CD4-positive, alpha-beta T cell treated with Interleukin-2 at 100 ng/mL for 4 hours (primary cell): Measurements from ENCODE around the gene CABLES1.

Experiments used
- DNase-seq: peaks from one replicate; pipeline ENCODE4 v3.0.0-alpha.2; 2020; ENCODE audit warnings: low spot score

CABLES1 gene

DNA sequence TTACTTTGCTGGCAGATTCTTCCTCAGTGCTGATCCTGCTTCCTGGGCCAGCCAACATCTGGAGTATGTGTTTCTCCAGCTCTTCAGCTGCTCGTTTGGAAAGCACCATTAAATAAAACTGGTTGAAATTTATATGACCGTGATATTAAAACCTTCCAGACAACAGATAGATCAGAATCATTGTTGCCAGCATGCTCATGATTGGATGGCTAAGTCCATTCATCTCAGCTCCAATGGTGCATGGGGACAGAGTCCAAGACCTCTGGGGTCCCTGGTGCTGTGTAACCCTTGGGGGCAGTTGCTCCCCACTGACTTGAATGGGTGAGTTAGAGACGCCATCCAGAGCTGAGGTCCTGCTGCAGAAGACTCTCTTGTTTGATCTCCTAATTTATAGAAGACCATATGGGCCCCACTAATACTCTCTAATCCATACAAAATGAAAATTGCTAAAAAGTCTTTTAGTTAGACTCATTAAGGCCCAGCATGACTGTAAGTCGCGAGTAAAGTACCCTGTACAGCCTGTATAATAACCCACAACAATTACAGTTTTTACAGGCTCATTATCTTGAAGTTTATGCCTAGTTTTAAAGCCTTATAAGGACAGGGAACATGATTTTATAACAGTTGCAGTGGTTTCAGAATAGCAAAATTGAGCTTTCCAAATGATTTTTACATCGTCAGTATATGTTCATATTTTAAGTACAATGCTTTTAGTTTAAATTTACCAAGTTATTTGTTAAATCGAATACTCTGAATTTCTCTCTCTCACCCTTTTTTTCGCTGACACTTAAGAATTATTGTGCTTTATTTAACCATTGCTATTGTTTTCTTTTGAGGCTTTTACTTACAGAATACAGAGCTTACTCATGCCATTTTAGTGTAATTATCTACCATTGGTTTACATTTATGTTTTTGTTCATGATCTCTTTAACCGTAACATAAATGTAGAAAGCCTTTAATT is 60.0 kb downstream of the CABLES1 start:
- no peak for DNase-seq

GRCh38 chr18:23196119-23197007 is 61.1 kb downstream of the CABLES1 start:
- DNase-seq, result no peak

GRCh38 chr18:23198217-23198845 is 63.0 kb downstream of the CABLES1 start:
- DNase-seq, result no peak

GRCh38 chr18:23200756-23201155 is 65.5 kb downstream of the CABLES1 start:
- DNase-seq, result no peak

- no peak for DNase-seq
Measured at GRCh38 chr18:23201741-23202140, 66.5 kb downstream of the CABLES1 start.

DNA sequence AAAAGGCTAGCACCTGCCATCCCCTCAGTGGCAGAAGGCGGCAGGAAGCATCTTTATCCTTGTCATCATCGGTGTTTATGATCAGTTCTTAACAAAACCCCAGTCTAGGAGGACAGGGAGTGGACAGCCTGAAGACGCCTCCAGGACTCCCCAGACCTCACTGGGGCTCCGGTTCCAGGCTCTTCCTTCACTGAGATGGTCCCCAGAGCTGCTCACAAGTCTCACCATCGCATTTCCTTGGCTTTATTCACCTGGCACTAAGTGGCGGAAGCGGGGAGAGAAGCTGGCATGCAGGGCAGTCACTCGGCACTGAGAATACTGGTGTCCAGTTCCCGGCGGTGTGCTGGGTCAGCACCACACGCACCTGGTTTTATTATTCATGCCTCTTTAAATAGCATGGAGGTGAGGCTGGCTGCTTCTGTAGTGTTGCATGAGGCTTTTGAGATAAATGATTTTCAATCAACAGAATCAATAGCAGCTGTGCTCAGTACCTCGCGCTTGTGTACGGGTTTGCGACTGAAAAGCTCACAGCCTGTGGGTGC is 68.7 kb downstream of the CABLES1 start:
- DNase-seq, result no peak

- no peak for DNase-seq
Measured at GRCh38 chr18:23204589-23205235, 69.4 kb downstream of the CABLES1 start.

GRCh38 chr18:23205980-23206379 is 70.7 kb downstream of the CABLES1 start:
- no peak for DNase-seq

DNA sequence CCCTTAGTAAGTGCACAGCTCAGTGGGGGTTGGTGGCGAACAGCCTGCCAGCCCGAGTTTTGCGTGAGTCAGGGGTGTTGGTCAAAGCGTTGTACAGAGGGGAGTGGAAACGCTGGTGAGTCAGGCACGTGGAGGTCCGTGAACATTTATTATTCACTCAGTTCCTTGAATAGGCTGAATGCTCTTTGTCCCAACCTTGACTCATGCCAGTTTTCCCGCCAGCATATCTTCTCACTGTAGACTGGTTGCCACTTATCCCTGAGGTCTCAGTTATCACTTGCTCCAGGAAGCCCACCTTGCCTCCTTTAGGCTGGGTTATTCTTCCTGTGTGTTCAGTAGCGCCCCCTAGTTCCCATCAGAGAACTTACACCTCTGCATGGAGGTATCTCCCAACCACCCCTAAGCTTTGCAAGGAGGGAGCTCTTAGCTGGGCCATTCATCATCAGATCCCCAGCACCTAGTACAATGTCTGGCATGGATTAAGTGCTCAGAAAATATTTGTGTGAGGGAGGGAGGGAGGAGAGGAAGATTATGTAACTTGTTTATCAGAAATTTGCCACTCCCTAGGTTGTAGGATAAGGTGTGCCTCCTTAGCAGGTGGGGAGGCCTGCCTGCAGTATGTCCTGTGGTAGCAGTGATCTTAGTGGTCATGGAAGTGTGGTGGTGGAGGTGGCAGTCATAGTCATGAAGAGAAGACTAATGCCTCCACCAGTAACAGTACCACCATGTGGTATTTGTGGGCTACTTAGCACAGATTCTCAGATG is 72.1 kb downstream of the CABLES1 start:
- no peak for DNase-seq

DNA sequence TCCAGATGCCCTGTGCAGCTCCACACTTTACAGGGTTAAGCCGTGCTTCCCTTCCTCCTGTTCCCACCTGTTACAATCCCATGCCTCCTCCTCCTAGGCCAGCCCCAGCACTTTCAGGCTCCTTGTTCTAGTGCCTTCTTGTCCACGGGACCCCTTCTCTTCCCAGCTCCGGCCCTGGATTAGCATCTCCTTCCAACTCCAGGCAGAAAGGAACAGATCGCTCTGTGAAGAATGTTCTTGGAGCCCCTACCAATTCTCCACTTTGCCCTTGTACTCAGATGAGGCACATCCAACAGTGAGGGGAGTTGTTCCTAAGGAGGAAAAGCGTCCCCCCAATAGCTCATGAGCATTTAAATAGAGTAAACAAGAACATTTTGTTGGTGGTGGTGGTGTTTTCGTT is 72.7 kb downstream of the CABLES1 start:
- DNase-seq, result no peak

GRCh38 chr18:23208600-23208999 is 73.3 kb downstream of the CABLES1 start:
- DNase-seq, result no peak

DNA sequence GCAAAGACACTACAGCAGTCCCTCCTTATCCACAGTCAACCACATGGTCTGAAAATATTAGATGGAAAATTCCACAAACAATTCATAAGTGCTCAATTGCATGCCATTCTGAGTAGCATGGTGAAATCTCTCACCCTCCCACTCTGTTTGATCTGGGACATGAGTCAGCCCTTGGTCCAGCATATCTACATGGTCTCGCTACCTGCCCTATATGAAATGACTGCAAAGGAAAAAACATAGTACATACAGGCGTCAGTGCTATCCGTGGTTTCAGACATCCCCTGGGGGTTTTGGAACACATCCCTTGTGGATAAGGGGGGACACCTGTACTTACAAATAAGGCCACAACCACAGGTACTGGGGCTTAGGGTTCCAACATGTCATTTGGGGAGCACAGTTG is 73.7 kb downstream of the CABLES1 start:
- no peak for DNase-seq

GRCh38 chr18:23209796-23210195 is 74.5 kb downstream of the CABLES1 start:
- no peak for DNase-seq

DNA sequence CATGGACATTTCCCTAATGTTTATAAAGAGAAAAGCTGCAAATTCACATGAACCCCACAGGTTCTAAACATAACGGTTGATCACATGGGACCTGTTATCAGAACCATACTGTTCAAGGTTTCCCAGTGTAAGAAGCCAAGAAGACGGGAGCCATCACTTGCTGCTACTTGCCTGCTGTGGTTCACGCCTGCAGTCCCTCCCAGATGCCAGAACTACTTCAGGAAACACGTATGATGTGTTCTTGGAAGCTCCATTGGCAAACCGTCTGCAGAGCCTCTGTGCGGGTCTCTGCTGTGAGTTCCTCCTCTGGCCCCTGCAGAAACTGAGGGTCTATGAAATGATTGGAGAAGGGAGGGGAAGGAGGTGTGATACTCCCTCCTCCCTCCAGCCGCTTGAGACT is 75.2 kb downstream of the CABLES1 start:
- no peak for DNase-seq

- no peak for DNase-seq
Measured at GRCh38 chr18:23211146-23211545, 75.9 kb downstream of the CABLES1 start.

DNA sequence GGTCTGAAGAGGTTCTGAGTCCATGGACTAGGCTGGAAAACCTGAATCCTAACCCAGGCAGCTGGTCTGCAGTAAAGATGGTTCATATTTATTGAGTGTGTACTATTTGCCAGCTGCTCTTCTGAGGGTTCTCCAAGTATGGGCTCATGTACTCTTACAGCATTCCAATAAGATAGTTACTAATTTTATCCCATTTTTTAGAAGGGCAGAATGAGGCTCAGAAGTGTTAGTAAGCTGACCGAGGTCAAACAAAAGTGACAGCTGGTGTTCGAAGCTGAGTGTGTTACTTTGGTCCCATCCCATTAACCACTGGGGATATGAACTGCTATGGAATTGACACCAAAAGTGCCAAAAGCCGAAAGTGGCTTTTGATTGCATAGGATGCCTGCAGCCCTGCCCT is 76.9 kb downstream of the CABLES1 start:
- DNase-seq, result no peak

GRCh38 chr18:23213200-23213599 is 77.9 kb downstream of the CABLES1 start:
- no peak for DNase-seq

- no peak for DNase-seq
Measured at GRCh38 chr18:23217781-23218180, 82.5 kb downstream of the CABLES1 start.

GRCh38 chr18:23220355-23220754 is 85.1 kb downstream of the CABLES1 start:
- DNase-seq, result no peak

GRCh38 chr18:23223641-23224040 is 88.4 kb downstream of the CABLES1 start:
- no peak for DNase-seq

- DNase-seq, result no peak
Measured at GRCh38 chr18:23225503-23225902, 90.2 kb downstream of the CABLES1 start.
